ENCODE data around the gene TIGD1.

Gene TIGD1

DNA sequence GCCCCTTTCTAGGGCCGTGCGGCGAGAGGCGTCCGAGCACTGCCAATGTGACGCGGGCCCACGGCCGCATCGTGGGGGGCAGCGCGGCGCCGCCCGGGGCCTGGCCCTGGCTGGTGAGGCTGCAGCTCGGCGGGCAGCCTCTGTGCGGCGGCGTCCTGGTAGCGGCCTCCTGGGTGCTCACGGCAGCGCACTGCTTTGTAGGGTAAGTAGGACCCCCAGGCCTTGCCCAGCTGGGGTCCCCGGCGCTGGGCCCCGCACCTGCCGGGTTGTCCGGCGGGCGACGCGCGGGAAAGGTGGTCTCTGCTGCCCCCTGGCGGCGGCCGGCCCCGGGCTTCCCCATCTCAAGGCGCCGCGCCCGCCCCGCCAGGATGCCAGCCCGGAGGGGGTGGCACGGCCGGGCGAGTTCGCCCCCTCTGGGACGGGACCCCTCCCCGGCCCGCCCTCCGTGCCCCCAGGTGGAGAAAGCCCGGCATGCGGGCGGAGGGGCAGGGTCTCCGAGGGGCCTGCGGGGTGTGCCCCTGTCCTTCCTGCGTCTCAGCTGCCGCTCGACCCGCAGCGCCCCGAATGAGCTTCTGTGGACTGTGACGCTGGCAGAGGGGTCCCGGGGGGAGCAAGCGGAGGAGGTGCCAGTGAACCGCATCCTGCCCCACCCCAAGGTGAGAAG is 28.3 kb downstream of the TIGD1 start:
- Histone ChIP-seq H3K9ac (ENCODE audit: low read length in 2 of 2) (no peak overlapping the region), H3K27ac (ENCODE audit: low read length) (no peak overlapping the region), H3K9me3 (ENCODE audit: control insufficient read depth in 2 of 2, low read length in 2 of 2) (no peaks in the 10 kb centered on the region), H3K27me3 (ENCODE audit: control insufficient read depth in 1 of 2, insufficient read depth in 2 of 2, low read length in 2 of 2) (peaks cover 21 to 50% of the 10 kb centered on the region in 2 donors), H3K4me1 (ENCODE audit: control insufficient read depth, insufficient read depth, low read length) (peaks cover 23% of the 10 kb centered on the region), H3K4me3 (ENCODE audit: low read length in 2 of 2) (peak overlapping the region in 1 of 2 donors; percentile 47), H3K36me3 (ENCODE audit: control insufficient read depth in 2 of 2, insufficient read depth in 2 of 2, low read length in 2 of 2) (no peaks in the 10 kb centered on the region)

DNA sequence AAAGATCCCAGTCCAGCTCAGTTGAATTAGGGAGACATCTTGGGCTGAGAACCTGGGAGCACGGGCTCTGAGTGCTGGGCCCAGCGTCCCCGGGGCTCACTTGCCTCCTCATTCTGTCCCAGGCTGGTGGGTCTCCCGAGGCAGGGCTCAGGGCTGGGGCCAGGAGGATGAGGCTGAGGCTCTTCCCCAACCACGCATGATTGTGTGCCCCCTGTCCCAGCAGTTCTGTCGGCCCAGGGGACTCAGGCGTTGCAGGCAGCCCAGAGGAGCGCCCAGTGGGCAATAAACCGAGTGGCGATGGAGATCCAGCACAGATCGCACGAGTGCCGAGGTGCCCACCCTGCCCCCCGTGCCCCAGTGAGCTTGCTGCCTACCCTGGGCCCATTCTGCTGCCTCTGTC is 29.3 kb downstream of the TIGD1 start:
- Histone ChIP-seq H3K36me3 (ENCODE audit: control insufficient read depth in 2 of 2, insufficient read depth in 2 of 2, low read length in 2 of 2) (no peaks in the 10 kb centered on the region), H3K4me1 (ENCODE audit: control insufficient read depth, insufficient read depth, low read length) (peaks cover 23% of the 10 kb centered on the region), H3K9me3 (ENCODE audit: control insufficient read depth in 2 of 2, low read length in 2 of 2) (no peaks in the 10 kb centered on the region), H3K27me3 (ENCODE audit: control insufficient read depth in 1 of 2, insufficient read depth in 2 of 2, low read length in 2 of 2) (peaks cover 21 to 50% of the 10 kb centered on the region in 2 donors), H3K9ac (ENCODE audit: low read length in 2 of 2) (no peak overlapping the region), H3K27ac (ENCODE audit: low read length) (no peak overlapping the region), H3K4me3 (ENCODE audit: low read length in 2 of 2) (no peak overlapping the region)

DNA sequence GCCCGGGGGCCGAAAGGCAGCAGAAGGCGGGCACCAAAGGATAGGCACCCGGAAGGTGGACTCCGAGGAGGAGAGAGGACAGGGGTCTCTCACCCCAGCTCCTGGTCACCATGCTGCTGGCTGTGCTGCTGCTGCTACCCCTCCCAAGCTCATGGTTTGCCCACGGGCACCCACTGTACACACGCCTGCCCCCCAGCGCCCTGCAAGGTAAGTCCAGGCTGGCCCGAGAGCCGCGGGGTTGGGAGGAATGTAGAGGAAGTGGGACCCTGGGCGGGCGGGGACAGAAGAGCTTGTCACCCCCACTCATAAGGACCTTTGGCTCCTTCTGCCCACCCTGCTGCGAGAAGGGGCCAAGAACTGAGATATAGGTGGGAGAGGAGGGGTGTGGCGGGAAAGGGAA is 29.9 kb downstream of the TIGD1 start:
- Histone ChIP-seq H3K36me3 (ENCODE audit: control insufficient read depth in 2 of 2, insufficient read depth in 2 of 2, low read length in 2 of 2) (no peaks in the 10 kb centered on the region), H3K9ac (ENCODE audit: low read length in 2 of 2) (no peak overlapping the region), H3K4me1 (ENCODE audit: control insufficient read depth, insufficient read depth, low read length) (peaks cover 23% of the 10 kb centered on the region), H3K9me3 (ENCODE audit: control insufficient read depth in 2 of 2, low read length in 2 of 2) (no peaks in the 10 kb centered on the region), H3K27ac (ENCODE audit: low read length) (no peak overlapping the region), H3K4me3 (ENCODE audit: low read length in 2 of 2) (no peak overlapping the region), H3K27me3 (ENCODE audit: control insufficient read depth in 1 of 2, insufficient read depth in 2 of 2, low read length in 2 of 2) (peaks cover 21 to 49% of the 10 kb centered on the region in 2 donors)

DNA sequence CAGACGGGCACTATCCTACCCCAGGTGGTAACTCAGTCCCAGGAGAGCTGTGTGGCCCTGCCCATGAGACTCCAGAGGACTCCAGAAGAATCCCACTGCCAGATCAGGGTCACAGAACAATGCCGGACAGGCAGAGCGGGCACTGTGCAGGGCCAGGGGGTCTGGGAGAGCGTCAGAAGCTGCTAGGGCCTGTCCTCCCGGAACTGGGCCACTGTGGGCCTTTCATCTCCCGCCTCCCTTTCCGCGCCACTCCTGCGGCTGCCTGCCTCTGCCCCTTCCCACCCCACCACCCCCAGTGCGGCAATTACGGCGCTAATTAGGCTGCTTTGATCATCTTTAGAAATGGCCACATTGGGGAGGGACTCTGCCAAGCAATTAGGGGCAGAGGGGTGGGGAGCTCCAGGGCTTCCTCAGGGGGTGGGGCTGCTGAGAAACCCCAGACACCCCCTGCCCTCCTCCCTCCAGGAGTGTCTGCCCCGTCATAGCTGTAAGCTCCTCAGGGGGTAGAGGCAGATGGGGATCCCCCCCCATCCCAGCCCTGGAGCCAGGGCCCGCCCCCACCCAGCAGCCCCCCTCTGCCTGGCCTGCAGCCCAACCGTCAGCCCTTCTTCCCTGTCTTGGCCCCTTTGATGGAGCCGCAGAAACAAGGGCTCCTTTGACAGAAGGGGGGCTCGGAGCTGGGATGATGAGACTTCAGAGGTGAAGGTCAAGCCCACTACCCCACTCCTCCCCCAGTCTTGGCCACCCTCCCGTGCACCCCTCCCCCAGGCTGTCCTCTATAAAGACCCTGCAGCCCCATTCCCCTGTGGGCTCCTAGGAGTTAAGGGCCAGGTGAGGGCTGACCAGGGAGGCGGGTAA is 30.5 kb downstream of the TIGD1 start, which contains the start of gene PRSS56:
Gene PRSS56 (plus strand): TSS at position 808 of the 858 bp plus-strand sequence. CDS start 211 bp downstream, outside the sequence.
- Histone ChIP-seq H3K27me3 (ENCODE audit: control insufficient read depth in 1 of 2, insufficient read depth in 2 of 2, low read length in 2 of 2) (peaks cover 21 to 43% of the 10 kb centered on the region in 2 donors), H3K4me1 (ENCODE audit: control insufficient read depth, insufficient read depth, low read length) (peaks cover 21% of the 10 kb centered on the region), H3K36me3 (ENCODE audit: control insufficient read depth in 2 of 2, insufficient read depth in 2 of 2, low read length in 2 of 2) (no peaks in the 10 kb centered on the region), H3K4me3 (ENCODE audit: low read length in 2 of 2) (no peak within 1 kb of the TSS), H3K9ac (ENCODE audit: low read length in 2 of 2) (no peak within 1 kb of the TSS), H3K9me3 (ENCODE audit: control insufficient read depth in 2 of 2, low read length in 2 of 2) (no peaks in the 10 kb centered on the region), H3K27ac (ENCODE audit: low read length) (no peak within 1 kb of the TSS)

DNA sequence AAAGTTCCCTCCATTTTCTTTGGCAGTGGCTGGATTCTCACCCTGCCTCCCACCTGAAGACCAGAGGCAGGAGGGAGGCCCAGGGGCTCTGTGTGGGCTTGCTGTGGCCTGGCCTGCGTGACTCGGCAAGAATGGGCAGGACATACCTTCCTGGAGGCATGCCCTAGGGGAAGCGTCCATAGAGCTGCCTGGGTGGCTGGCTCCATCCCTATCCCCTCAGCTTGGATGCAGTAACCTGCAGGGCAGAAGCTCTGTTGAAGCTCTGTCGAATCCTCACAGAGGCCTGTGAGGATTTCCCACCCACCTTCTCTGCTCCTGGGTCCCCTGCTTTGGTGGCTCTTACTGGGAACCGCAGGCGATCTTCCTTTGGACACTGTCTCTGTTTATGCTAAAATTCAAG is 31.5 kb downstream of the TIGD1 start:
- no peaks in the 10 kb centered on the region for H3K36me3 ChIP-seq (ENCODE audit: control insufficient read depth in 2 of 2, insufficient read depth in 2 of 2, low read length in 2 of 2)
- no peak overlapping the region for H3K4me3 ChIP-seq (ENCODE audit: low read length in 2 of 2)

DNA sequence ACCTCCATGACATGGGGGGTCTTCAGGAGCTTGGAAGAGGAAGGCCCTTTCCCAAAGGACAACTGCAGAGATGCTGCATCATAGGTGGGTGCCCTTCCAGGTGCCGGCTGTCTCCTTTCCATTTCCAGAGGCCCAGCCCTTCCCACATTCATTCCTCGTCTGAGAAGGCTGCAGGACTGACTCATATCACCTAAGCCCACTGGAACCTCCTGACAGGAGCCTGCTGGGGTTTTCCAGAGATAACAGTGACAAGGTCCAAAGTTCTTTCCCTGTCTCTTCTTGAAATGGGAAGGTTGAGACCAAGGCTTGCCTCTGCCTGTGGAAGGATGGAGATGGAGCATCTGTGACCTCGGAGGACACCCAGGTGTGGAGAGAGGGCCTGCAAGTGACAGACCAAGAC is 33.8 kb downstream of the TIGD1 start:
- Histone ChIP-seq H3K36me3 (ENCODE audit: control insufficient read depth in 2 of 2, insufficient read depth in 2 of 2, low read length in 2 of 2) (no peaks in the 10 kb centered on the region), H3K4me3 (ENCODE audit: low read length in 2 of 2) (no peak overlapping the region), H3K27me3 (ENCODE audit: control insufficient read depth in 1 of 2, insufficient read depth in 2 of 2, low read length in 2 of 2) (peaks cover 12 to 15% of the 10 kb centered on the region in 2 donors), H3K9me3 (ENCODE audit: control insufficient read depth in 2 of 2, low read length in 2 of 2) (no peaks in the 10 kb centered on the region), H3K9ac (ENCODE audit: low read length in 2 of 2) (no peak overlapping the region), H3K4me1 (ENCODE audit: control insufficient read depth, insufficient read depth, low read length) (peaks cover under 1% of the 10 kb centered on the region), H3K27ac (ENCODE audit: low read length) (no peak overlapping the region)

More for the DNA sequence above, 31.5 kb downstream of the TIGD1 start:
- Histone ChIP-seq H3K27ac (ENCODE audit: low read length) (no peak overlapping the region), H3K4me1 (ENCODE audit: control insufficient read depth, insufficient read depth, low read length) (peaks cover 14% of the 10 kb centered on the region), H3K27me3 (ENCODE audit: control insufficient read depth in 1 of 2, insufficient read depth in 2 of 2, low read length in 2 of 2) (peaks cover 18 to 33% of the 10 kb centered on the region in 2 donors), H3K9ac (ENCODE audit: low read length in 2 of 2) (no peak overlapping the region), H3K9me3 (ENCODE audit: control insufficient read depth in 2 of 2, low read length in 2 of 2) (no peaks in the 10 kb centered on the region)

DNA sequence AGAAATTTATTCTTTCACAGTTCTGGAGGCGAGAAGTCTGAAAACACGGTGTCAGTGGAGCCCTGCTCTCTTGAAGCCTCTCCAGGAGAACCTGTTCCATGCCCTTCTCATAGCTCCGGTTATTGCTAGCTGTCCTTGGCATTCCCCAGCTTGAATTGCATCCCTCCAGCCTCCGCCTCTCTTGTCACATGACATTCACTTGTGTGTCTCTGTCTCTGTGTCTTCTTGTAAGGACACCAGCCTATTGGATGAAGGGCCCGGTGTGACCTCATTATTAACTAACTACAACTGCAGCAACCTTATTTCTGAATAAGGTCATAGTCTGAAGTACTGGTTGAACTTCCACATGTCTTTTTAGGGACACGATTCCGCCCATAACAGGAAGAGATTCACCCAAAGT is 34.7 kb downstream of the TIGD1 start:
- Histone ChIP-seq H3K4me1 (ENCODE audit: control insufficient read depth, insufficient read depth, low read length) (no peaks in the 10 kb centered on the region), H3K9ac (ENCODE audit: low read length in 2 of 2) (no peak overlapping the region), H3K27ac (ENCODE audit: low read length) (no peak overlapping the region), H3K36me3 (ENCODE audit: control insufficient read depth in 2 of 2, insufficient read depth in 2 of 2, low read length in 2 of 2) (no peaks in the 10 kb centered on the region), H3K27me3 (ENCODE audit: control insufficient read depth in 1 of 2, insufficient read depth in 2 of 2, low read length in 2 of 2) (peaks cover 2 to 9% of the 10 kb centered on the region in 2 donors), H3K9me3 (ENCODE audit: control insufficient read depth in 2 of 2, low read length in 2 of 2) (no peaks in the 10 kb centered on the region), H3K4me3 (ENCODE audit: low read length in 2 of 2) (no peak overlapping the region)

DNA sequence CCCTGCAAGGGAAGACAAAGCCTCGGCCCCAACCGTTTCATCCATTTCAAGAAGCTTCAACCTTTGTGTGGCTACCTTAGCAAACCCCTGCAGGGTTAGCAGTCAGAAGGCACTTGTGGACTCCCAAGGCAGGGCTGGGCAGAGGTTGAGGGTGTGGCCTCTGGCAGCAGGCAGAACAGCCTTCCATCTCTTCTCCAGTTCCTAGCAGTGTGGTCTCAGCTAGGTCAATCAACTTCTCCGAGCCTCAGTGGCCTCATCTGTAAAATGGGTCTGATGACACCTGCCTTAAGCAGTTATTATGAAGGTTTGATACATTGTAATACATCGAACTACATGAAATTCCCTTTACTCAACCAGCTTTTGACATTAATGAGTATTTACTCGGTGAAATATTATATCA is 37.0 kb downstream of the TIGD1 start:
- Histone ChIP-seq H3K36me3 (ENCODE audit: control insufficient read depth in 2 of 2, insufficient read depth in 2 of 2, low read length in 2 of 2) (no peaks in the 10 kb centered on the region), H3K27ac (ENCODE audit: low read length) (no peak overlapping the region), H3K4me3 (ENCODE audit: low read length in 2 of 2) (no peak overlapping the region), H3K9me3 (ENCODE audit: control insufficient read depth in 2 of 2, low read length in 2 of 2) (no peaks in the 10 kb centered on the region), H3K27me3 (ENCODE audit: control insufficient read depth in 1 of 2, insufficient read depth in 2 of 2, low read length in 2 of 2) (peaks cover 2 to 9% of the 10 kb centered on the region in 2 donors), H3K9ac (ENCODE audit: low read length in 2 of 2) (no peak overlapping the region), H3K4me1 (ENCODE audit: control insufficient read depth, insufficient read depth, low read length) (no peaks in the 10 kb centered on the region)

DNA sequence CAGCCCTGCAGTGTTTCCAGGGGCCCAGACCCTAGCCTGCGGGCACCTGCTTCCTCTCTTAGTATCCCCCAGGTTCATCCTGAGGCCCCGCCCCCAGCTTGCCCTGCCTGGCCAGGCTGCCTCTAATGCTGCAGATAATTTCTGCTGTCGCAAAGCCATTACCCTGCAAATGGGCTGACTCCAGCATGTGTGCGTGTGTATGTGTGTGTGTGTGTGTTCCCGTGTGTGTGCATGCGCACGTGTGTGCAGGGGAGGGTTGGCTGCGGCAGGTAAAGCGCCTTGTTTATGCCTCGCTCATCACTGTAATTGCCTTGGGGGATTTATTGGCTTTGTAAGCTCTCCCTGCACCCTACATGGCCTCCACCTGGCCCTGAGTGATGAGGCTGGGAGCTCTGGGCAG is 37.8 kb downstream of the TIGD1 start:
- H3K4me1 ChIP-seq (ENCODE audit: control insufficient read depth, insufficient read depth, low read length): no peaks in the 10 kb centered on the region
- no peaks in the 10 kb centered on the region for H3K9me3 ChIP-seq (ENCODE audit: control insufficient read depth in 2 of 2, low read length in 2 of 2)
- no peak overlapping the region for H3K27ac ChIP-seq (ENCODE audit: low read length)
- no peak overlapping the region for H3K4me3 ChIP-seq (ENCODE audit: low read length in 2 of 2)
- no peaks in the 10 kb centered on the region for H3K36me3 ChIP-seq (ENCODE audit: control insufficient read depth in 2 of 2, insufficient read depth in 2 of 2, low read length in 2 of 2)
- H3K27me3 ChIP-seq (ENCODE audit: control insufficient read depth in 1 of 2, insufficient read depth in 2 of 2, low read length in 2 of 2): peaks cover 0 to 9% of the 10 kb centered on the region in 2 donors
- H3K9ac ChIP-seq (ENCODE audit: low read length in 2 of 2): no peak overlapping the region

DNA sequence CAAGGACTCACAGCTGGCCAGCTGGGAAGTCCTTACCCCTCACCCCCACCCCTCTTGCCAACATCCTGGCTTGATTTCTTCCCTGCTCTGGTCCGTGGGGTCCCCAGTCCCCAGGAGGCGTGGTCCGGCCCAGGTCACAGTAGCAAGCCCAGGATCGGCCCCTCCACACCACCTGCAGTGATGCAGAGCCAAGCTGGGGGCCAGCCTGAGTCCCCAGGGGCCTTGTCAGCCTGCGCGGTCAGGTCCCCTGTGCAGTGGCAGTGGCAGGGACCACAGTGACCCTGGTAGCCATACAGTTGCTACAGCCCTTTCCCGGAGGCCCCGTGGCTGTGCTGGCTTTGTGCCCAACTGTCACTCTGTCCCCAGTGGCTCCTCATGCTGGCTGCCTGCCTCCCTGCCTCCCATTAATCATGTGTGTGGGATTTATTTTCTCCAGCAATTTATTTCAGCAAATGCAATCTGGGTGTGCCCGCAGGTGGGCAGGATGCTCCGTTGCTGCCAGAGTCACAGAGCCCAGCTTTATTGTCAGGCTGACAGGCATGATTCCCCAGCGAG is 38.9 kb downstream of the TIGD1 start:
- Histone ChIP-seq H3K9ac (ENCODE audit: low read length in 2 of 2) (no peak overlapping the region), H3K9me3 (ENCODE audit: control insufficient read depth in 2 of 2, low read length in 2 of 2) (no peaks in the 10 kb centered on the region), H3K4me1 (ENCODE audit: control insufficient read depth, insufficient read depth, low read length) (no peaks in the 10 kb centered on the region), H3K36me3 (ENCODE audit: control insufficient read depth in 2 of 2, insufficient read depth in 2 of 2, low read length in 2 of 2) (no peaks in the 10 kb centered on the region), H3K27me3 (ENCODE audit: control insufficient read depth in 1 of 2, insufficient read depth in 2 of 2, low read length in 2 of 2) (peaks cover 0 to 9% of the 10 kb centered on the region in 2 donors), H3K4me3 (ENCODE audit: low read length in 2 of 2) (no peak overlapping the region), H3K27ac (ENCODE audit: low read length) (no peak overlapping the region)

All from stomach smooth muscle (tissue), 2 donors.